ENCODE measurements around the gene ARID1B. TPM values are rescaled to one million over a fixed set of nuclear protein-coding genes. Genes with fewer than 3 reads are reported as not detected.

Gene ARID1B
- total RNA-seq, 2 experiments from 2014 or later, result 90.1 to 164 TPM

DNA sequence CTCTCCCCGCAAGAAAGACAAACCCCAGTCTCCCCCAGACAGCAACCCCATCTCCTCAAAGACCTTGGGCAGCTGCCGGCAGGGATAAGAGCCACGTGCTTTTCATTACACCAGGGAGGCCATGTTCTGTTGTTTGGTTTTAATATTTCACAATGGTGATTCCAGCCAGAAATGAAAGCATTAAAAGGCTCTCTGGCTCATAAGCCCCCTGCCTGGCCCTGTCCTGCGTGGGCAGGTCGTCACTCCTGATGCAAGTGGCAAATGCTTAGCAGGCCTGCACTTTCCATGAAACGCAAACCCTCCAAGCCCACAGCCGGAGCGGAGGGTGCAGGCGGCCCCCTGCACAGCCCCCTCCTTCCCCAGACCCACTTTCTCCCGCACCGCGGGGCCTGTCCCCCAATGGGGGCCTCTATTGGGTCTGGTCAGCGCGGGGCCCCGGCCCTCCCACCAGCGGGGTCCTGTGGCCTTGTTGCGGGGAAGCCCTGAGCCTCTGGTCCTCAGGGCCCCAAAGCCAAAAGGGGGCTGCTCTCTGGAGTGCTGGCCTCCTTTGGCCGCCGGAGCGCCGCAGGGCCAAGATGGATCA lies 469.0 kb downstream of the ARID1B start:
- no peaks in the 10 kb centered on the region for H3K36me3 ChIP-seq (ENCODE audit: insufficient read depth, low read length)
- no peak for TF ChIP-seq EZH2phosphoT487 (IDR thresholded peaks at IDR 0.05; ENCODE audit: borderline replicate concordance, low read depth, low read length)
- TF ChIP-seq, protein P1, sequence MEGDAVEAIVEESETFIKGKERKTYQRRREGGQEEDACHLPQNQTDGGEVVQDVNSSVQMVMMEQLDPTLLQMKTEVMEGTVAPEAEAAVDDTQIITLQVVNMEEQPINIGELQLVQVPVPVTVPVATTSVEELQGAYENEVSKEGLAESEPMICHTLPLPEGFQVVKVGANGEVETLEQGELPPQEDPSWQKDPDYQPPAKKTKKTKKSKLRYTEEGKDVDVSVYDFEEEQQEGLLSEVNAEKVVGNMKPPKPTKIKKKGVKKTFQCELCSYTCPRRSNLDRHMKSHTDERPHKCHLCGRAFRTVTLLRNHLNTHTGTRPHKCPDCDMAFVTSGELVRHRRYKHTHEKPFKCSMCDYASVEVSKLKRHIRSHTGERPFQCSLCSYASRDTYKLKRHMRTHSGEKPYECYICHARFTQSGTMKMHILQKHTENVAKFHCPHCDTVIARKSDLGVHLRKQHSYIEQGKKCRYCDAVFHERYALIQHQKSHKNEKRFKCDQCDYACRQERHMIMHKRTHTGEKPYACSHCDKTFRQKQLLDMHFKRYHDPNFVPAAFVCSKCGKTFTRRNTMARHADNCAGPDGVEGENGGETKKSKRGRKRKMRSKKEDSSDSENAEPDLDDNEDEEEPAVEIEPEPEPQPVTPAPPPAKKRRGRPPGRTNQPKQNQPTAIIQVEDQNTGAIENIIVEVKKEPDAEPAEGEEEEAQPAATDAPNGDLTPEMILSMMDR (conservative IDR thresholded peaks at IDR 0.05; ENCODE audit: low read length), result no peak
- H4K20me1 ChIP-seq (ENCODE audit: insufficient read depth, low read length), result no peaks in the 10 kb centered on the region
- POLR2A ChIA-PET, result no interaction called here
- no peaks in the 10 kb centered on the region for H3K4me1 ChIP-seq (ENCODE audit: insufficient read depth, low read length, poor library complexity, severe bottlenecking)
- no peaks in the 10 kb centered on the region for H3K79me2 ChIP-seq (ENCODE audit: insufficient read depth, low read depth, low read length)
- H2AFZ ChIP-seq (ENCODE audit: low read length), result no peak overlapping the region
- H3K9me2 ChIP-seq (ENCODE audit: insufficient read depth, low read length), result no peaks in the 10 kb centered on the region
- BruUV-seq (replicated peaks), result no TSS peak
- no peak for DNase-seq (ENCODE audit: low spot score)
- no peak overlapping the region for H3K4me2 ChIP-seq (ENCODE audit: low read length)
- H3K9me3 ChIP-seq (ENCODE audit: low read length), result peaks cover 7% of the 10 kb centered on the region; the same call in 1 of the 2 replicates
- intact Hi-C loops (cut with micrococcal nuclease; ENCODE audit: unreplicated experiment), result no loop called here
- no peak overlapping the region for H3K27ac ChIP-seq (ENCODE audit: low read depth, low read length, poor library complexity, severe bottlenecking)
- CTCF ChIA-PET (ENCODE audit: unreplicated experiment), result no interaction called here
- no peak overlapping the region for H3K4me3 ChIP-seq (ENCODE audit: low read depth, low read length, poor library complexity, severe bottlenecking)

DNA sequence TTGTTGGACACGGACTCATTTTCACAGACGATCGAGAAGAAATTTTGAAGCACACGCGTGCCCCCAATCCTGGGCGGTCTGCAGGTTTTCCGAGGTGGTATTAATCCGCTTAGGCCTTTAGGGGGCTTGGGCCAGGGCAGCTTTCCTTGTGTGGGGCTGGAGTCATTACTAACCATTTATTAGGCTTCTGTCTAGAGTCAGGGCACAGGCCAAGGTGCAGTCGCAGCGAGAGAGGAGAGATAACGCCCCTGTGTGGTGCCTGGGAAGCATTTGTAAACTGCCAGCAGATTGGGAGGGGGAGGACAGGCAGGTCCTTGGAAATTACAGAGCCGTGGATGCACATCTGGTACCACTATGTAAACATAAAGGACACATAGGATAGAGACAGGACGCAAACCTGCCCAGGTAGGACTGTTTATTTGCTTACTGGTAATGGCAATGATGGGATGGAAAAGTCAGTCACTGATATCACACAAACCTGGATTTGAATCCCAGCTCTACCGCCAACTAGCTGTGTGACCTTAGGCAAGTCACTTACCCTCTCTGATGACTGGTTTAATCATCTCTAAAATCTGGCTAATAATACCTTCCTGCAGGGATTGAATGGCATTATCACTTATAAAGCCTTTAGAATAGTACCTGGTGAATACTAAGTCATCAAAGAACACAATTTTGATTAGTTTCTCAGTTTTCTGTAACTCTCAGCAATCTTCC lies 469.8 kb downstream of the ARID1B start:
- Histone ChIP-seq H3K9me2 (ENCODE audit: insufficient read depth, low read length) (no peaks in the 10 kb centered on the region), H3K4me3 (ENCODE audit: low read depth, low read length, poor library complexity, severe bottlenecking) (no peak overlapping the region), H3K79me2 (ENCODE audit: insufficient read depth, low read depth, low read length) (no peaks in the 10 kb centered on the region), H3K9me3 (ENCODE audit: low read length) (peaks cover 7% of the 10 kb centered on the region; the same call in 1 of the 2 replicates), H4K20me1 (ENCODE audit: insufficient read depth, low read length) (no peaks in the 10 kb centered on the region), H2AFZ (ENCODE audit: low read length) (no peak overlapping the region), H3K36me3 (ENCODE audit: insufficient read depth, low read length) (no peaks in the 10 kb centered on the region), H3K4me2 (ENCODE audit: low read length) (no peak overlapping the region), H3K4me1 (ENCODE audit: insufficient read depth, low read length, poor library complexity, severe bottlenecking) (no peaks in the 10 kb centered on the region), H3K27ac (ENCODE audit: low read depth, low read length, poor library complexity, severe bottlenecking) (no peak overlapping the region)
- DNase-seq (ENCODE audit: low spot score), result no peak
- CTCF ChIA-PET (ENCODE audit: unreplicated experiment), result no interaction called here
- POLR2A ChIA-PET, result no interaction called here
- no TSS peak for BruUV-seq (replicated peaks)
- intact Hi-C loops (cut with micrococcal nuclease; ENCODE audit: unreplicated experiment), result no loop called here
- TF ChIP-seq, protein P1 (conservative IDR thresholded peaks at IDR 0.05; ENCODE audit: low read length), result no peak
- no peak for TF ChIP-seq EZH2phosphoT487 (IDR thresholded peaks at IDR 0.05; ENCODE audit: borderline replicate concordance, low read depth, low read length)

DNA sequence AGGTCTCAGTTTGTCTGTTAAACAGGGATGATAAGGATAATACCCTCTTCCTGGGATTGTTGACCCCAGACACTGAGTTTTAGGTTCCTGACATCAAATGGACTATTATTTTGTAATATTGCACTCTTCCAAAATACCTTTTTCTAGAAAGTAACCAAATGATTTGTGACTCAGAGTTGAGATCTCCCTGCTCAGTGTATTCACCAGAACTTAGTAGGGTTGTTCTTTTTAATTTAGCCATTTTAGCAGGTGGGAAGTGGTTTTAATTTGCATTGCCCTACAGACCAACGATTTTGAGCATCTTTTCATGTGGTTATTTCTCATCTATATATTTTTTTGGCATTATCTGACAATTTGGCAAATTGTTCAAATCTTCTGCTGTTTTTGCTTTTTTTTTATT lies 471.1 kb downstream of the ARID1B start:
- CTCF ChIA-PET (ENCODE audit: unreplicated experiment), result no interaction called here
- POLR2A ChIA-PET, result no interaction called here
- intact Hi-C loops (cut with micrococcal nuclease; ENCODE audit: unreplicated experiment), result no loop called here

More for the DNA sequence above, 471.1 kb downstream of the ARID1B start:
- BruUV-seq (replicated peaks), result no TSS peak
- DNase-seq (ENCODE audit: low spot score), result no peak
- H2AFZ ChIP-seq (ENCODE audit: low read length), result no peak overlapping the region
- no peak overlapping the region for H3K27ac ChIP-seq (ENCODE audit: low read depth, low read length, poor library complexity, severe bottlenecking)
- no peaks in the 10 kb centered on the region for H3K36me3 ChIP-seq (ENCODE audit: insufficient read depth, low read length)
- H3K9me2 ChIP-seq (ENCODE audit: insufficient read depth, low read length), result no peaks in the 10 kb centered on the region
- H3K4me1 ChIP-seq (ENCODE audit: insufficient read depth, low read length, poor library complexity, severe bottlenecking), result no peaks in the 10 kb centered on the region
- H3K4me3 ChIP-seq (ENCODE audit: low read depth, low read length, poor library complexity, severe bottlenecking), result no peak overlapping the region
- H3K4me2 ChIP-seq (ENCODE audit: low read length), result no peak overlapping the region
- TF ChIP-seq, protein P1 (conservative IDR thresholded peaks at IDR 0.05; ENCODE audit: low read length), result no peak
- no peak for TF ChIP-seq EZH2phosphoT487 (IDR thresholded peaks at IDR 0.05; ENCODE audit: borderline replicate concordance, low read depth, low read length)
- peaks cover 7% of the 10 kb centered on the region; the same call in 1 of the 2 replicates for H3K9me3 ChIP-seq (ENCODE audit: low read length)
- no peaks in the 10 kb centered on the region for H3K79me2 ChIP-seq (ENCODE audit: insufficient read depth, low read depth, low read length)
- H4K20me1 ChIP-seq (ENCODE audit: insufficient read depth, low read length), result no peaks in the 10 kb centered on the region

All from OCI-LY7 (cell line).